Measurements from ENCODE around the gene CD74. TPM values are rescaled to one million over a fixed set of nuclear protein-coding genes. Genes with fewer than 3 reads are reported as not detected.

The CD74 gene
- total and polyA plus RNA-seq, 2 of the 8 experiments (the other 6 are each of a cell fraction or from before 2014, with no cell fraction given): 45.9 to 61.0 TPM

DNA sequence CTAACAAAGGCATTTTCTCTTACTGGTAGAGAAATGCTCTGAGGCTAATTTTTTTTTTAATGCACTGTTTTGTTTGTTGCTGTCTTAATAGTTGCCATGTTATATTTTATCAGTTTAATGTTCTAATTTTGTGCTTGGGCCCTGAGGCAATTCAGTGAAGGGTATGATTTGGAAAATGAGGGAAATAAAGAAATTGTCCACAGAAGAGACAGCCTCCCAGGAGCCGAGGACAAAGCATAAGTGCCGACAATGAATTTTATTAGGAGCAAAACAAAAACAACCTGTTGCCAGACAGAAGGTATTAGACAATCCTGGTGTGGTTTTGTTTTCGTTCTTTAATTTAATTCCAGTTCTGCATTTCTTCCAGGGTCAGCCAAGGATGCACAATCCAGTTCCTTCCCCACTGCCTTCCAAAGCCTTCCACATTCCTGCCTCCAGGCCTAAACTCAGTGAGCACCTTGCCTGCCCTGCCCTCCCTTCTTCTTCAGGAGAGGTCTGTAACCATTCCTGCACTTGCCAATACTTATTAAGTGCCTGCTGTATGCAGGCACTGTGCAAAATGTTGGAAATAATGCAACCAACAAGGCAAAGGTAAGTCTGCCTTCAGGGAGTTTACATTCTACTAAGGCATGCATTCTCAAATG, 59.6 kb downstream of the CD74 start:
- H3K36me3 ChIP-seq (ENCODE audit: control insufficient read depth in 2 of 4, insufficient read depth in 4 of 4, low read length in 3 of 4): no peaks in the 10 kb centered on the region
- POLR2A ChIA-PET (ENCODE audit: partially characterized antibody): interaction anchor here (0.7 to 1.9 kb wide), 2 partner anchors 103 to 139 kb away, joined by 3 to 4 read pairs; no protein-coding TSS in a partner anchor
- H2BK20ac ChIP-seq (ENCODE audit: low read length): no peak overlapping the region
- no peak overlapping the region for H4K8ac ChIP-seq (ENCODE audit: extremely low read depth, insufficient read depth, low read length)
- H3K4me3 ChIP-seq (ENCODE audit: extremely low read depth in 1 of 4, insufficient read depth in 2 of 4, low read depth in 3 of 4, low read length in 4 of 4): no peak overlapping the region
- no peak overlapping the region for H3K9ac ChIP-seq (replicated peaks in 1 of 4; ENCODE audit: extremely low read depth in 1 of 4, low read depth in 3 of 4, low read length in 3 of 4)
- no peak for DNase-seq (ENCODE audit: low read depth in 1 of 2, low spot score in 2 of 2)
- no peak overlapping the region for H3K23ac ChIP-seq (ENCODE audit: insufficient read length)
- no peaks in the 10 kb centered on the region for H3K27me3 ChIP-seq (replicated peaks in 1 of 4; ENCODE audit: control insufficient read depth in 3 of 4, extremely low read depth in 1 of 4, insufficient read depth in 3 of 4, low read length in 3 of 4)
- CTCF ChIA-PET (ENCODE audit: partially characterized antibody): interaction anchor here (0.6 to 9.1 kb wide), 8 partner anchors 20 to 257 kb away, joined by 3 to 126 read pairs (median 4); partner anchors contain the start of gene ARSI
- no peak overlapping the region for H2AK5ac ChIP-seq (ENCODE audit: low read depth, low read length)
- H4K5ac ChIP-seq (ENCODE audit: insufficient read length, low read depth, low read length): no peak overlapping the region
- no peak overlapping the region for H3K18ac ChIP-seq (ENCODE audit: extremely low read depth, low read length)
- H3K79me2 ChIP-seq (ENCODE audit: control insufficient read depth in 1 of 2, insufficient read depth in 2 of 2, low read length in 2 of 2): peaks cover 3 to 5% of the 10 kb centered on the region in 2 experiments
- H3K56ac ChIP-seq (replicated peaks; ENCODE audit: insufficient read length, low read depth, low read length): no peak overlapping the region
- no peak overlapping the region for H3K4me2 ChIP-seq (ENCODE audit: insufficient read depth in 1 of 2, low read depth in 2 of 2, low read length in 2 of 2)
- no peak overlapping the region for H3K27ac ChIP-seq (ENCODE audit: low read depth, low read length)
- no peak overlapping the region for H4K91ac ChIP-seq (replicated peaks; ENCODE audit: insufficient read length, low read length)
- no peak for FAIRE-seq
- no peaks in the 10 kb centered on the region for H3K9me3 ChIP-seq (ENCODE audit: insufficient read depth in 2 of 2, low read depth in 1 of 2, low read length in 1 of 2)
- H2BK12ac ChIP-seq (ENCODE audit: low read depth, low read length): no peak overlapping the region
- TF ChIP-seq RXRA (IDR thresholded peaks at IDR 0.05; ENCODE audit: insufficient read depth, low read depth, low read length) (no peak), TEAD4 (IDR thresholded peaks at IDR 0.05; ENCODE audit: low read depth, low read length) (peak; percentile 60; the same call in 1 of the 2 replicates), MAFK (IDR thresholded peaks at IDR 0.05; ENCODE audit: low read depth, low read length) (no peak), HDAC2 (IDR thresholded peaks at IDR 0.05; ENCODE audit: borderline replicate concordance in 1 of 2, low read depth in 2 of 2, low read length in 2 of 2) (no peak)
- H3K79me1 ChIP-seq (ENCODE audit: low read depth, low read length): no peaks in the 10 kb centered on the region
- H2BK120ac ChIP-seq (replicated peaks; ENCODE audit: low read depth, low read length): no peak overlapping the region
- H3K14ac ChIP-seq (ENCODE audit: insufficient read length): no peak overlapping the region
- H2BK5ac ChIP-seq (ENCODE audit: low read depth, low read length): no peak overlapping the region
- 84% methylated on average over 3 of the region's 3 CpGs; no CpG with 5 or more reads in 1 of the 2 experiments for WGBS, 2 experiments (ENCODE audit: extremely low coverage in 1 of 2, insufficient coverage in 1 of 2, insufficient read length in 1 of 2, insufficient replicate concordance in 2 of 2, low coverage in 1 of 2, low lambda C conversion rate in 2 of 2, missing lambda C conversion rate in 1 of 2)
- H2BK15ac ChIP-seq (ENCODE audit: low read length): no peak overlapping the region
- no peak overlapping the region for H2AFZ ChIP-seq (ENCODE audit: low read length)
- peaks cover 0 to 9% (median 2%) of the 10 kb centered on the region in 4 experiments; a peak in 5 of 7 replicates for H3K4me1 ChIP-seq (replicated peaks in 1 of 4; ENCODE audit: control insufficient read depth in 3 of 4, insufficient read depth in 4 of 4, low read length in 3 of 4)
- no peak overlapping the region for H3K4ac ChIP-seq (replicated peaks; ENCODE audit: insufficient read length, low read depth, low read length)
- H3K23me2 ChIP-seq (ENCODE audit: low read depth, low read length): 0 out of 2 replicates have a peak, but pooled peaks cover 4% of the 10 kb centered on the region
- no peaks in the 10 kb centered on the region for H4K20me1 ChIP-seq (replicated peaks in 1 of 2; ENCODE audit: control insufficient read depth in 1 of 2, insufficient read depth in 2 of 2, low read length in 2 of 2)
